Mammary microvascular endothelial cell (primary cell): ENCODE results near the gene BHMT2. TPM values are rescaled to one million over a fixed set of nuclear protein-coding genes. Genes with fewer than 3 reads are reported as not detected.

Experiments
- total RNA-seq: library from RNA; depleted of rRNA; stranded (reverse); fragments of >200 nt; gene quantifications from 2 replicates; pipeline ENCODE4 v1.2.3, GENCODE V29; 2015

The BHMT2 gene
- total RNA-seq: 1.6 and 1.9 TPM in 2 replicates

GRCh38 chr5:79069488-79070349 is at the start of gene BHMT2, which contains the start of gene DMGDH:
Gene BHMT2, plus strand, starts transcription at chr5:79069767. Its CDS starts 16 bp downstream, at chr5:79069783.
Gene DMGDH, minus strand, starts transcription at chr5:79069674. Its CDS starts 54 bp downstream, at chr5:79069620.

GRCh38 chr5:79111387-79111959 is 41.9 kb downstream of the BHMT2 start, which contains the start of gene BHMT:
Gene BHMT, plus strand, starts transcription at chr5:79111809. Its CDS starts 77 bp downstream, at chr5:79111886.

Other genes with a start within 250 kb of the BHMT2 start
- gene ARSB, start 84.5 kb upstream of the BHMT2 start, total RNA-seq: 18.7 and 19.3 TPM in 2 replicates
- gene DMGDH, start 93 bp upstream of the BHMT2 start, total RNA-seq: 0.13 and 0.15 TPM in 2 replicates
- not detected in 2 replicates for gene BHMT, start 42.0 kb downstream of the BHMT2 start, total RNA-seq
- 3.9 and 4.5 TPM in 2 replicates for gene JMY, start 166.4 kb downstream of the BHMT2 start, total RNA-seq